Motor neuron (in vitro differentiated cells): ENCODE data around the gene HSPB9. TPM values are rescaled to one million over a fixed set of nuclear protein-coding genes. Genes with fewer than 3 reads are reported as not detected.

Experiments used
- ATAC-seq, 8 experiments: fragments of 200-7000 bp; cut with Tn5 transposase; replicated peaks in 6 of 8; 2 replicates each; pipeline ENCODE4 v1.8.0; 2021; ENCODE audit warnings: mild to moderate bottlenecking in 8 of 8, moderate library complexity in 8 of 8
- H3K27ac ChIP-seq, 2 donors: fragments of 250-450 bp; sonication (Bioruptor Pico); 2 replicates each; pipeline ENCODE4 v1.9.0; 2021; ENCODE audit warnings: antibody characterized with exemption in 2 of 2, mild to moderate bottlenecking in 2 of 2, moderate library complexity in 1 of 2
- H3K4me1 ChIP-seq, 2 donors: fragments of 250-450 bp; sonication (Bioruptor Pico); replicated peaks in 1 of 2; 2 replicates each; pipeline ENCODE4 v1.6.1; 2021; ENCODE audit warnings: antibody characterized with exemption in 2 of 2, mild to moderate bottlenecking in 2 of 2, moderate library complexity in 1 of 2
- H3K4me3 ChIP-seq, 5 donors: fragments of 250-450 bp; sonication (Bioruptor Pico); 2 replicates each; pipeline ENCODE4 v1.9.0; 2021; ENCODE audit warnings: antibody characterized with exemption in 5 of 5, mild to moderate bottlenecking in 5 of 5, moderate library complexity in 4 of 5
- WGBS, 10 experiments: fragments of 450-650 bp; shearing (Covaris generic); methylation state at CpG; one replicate each; pipeline ENCODE4 v1.0.0; 2022; 5-methylcytosine and 5-hydroxymethylcytosine counted together
- in situ Hi-C, 9 experiments: fragments of 400-800 bp; cut with MboI; loops; one replicate each; pipeline ENCODE4 v1.15.0; 2021; ENCODE audit warnings: low sequenced_read_pairs in 9 of 9, low pct_unique_long_range_greater_than_20kb in 2 of 9; ENCODE audit not compliant: unreplicated experiment in 9 of 9
- total RNA-seq, 8 experiments: library from RNA; unstranded; fragments of 300-600 nt; gene quantifications; 2 replicates each; pipeline versions ENCODE4 v1.2.3 to v1.2.4, GENCODE V29; 2022

The HSPB9 gene
- total RNA-seq, 8 experiments from 2014 or later = 0.18 to 1.00 (median 0.51) TPM

DNA sequence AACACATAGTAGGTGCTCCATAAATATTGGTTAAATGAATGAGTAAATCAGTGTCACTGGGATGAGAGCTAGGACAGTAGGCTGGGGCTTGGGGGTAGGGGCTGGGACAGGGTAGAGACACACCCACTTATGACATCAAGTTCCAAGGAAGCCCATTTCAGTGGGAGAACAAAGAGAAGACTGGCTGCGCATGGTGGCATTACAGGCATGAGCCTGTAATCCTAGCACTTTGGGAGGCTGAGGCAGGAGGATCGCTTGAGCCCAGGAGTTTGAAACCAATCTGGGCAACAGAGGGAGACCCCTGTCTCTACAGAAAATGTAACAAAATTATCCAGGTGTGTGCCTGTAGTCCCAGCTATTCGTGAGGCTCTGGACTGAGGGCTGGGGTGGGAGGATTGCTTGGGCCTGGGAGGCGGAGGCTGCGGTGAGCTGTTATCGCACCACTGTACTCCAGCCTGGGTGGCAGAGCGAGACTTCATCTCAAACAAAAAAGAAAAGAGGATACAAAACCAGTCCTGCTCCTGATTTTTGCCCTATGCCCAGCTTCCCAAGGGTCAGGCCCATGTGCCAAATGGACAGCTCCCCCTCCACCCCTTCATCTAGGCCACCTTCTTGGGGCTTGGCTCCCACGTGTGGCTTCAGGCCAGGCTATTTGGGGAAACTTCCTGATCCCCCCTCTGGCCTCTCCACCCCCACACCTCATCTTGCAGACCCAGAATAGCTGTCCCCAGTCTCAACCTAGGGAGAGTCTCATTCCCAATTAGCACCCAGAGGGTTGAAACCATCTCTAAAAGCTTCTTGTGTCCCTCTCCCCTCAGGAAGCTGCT is 31.4 kb upstream of the HSPB9 start:
- no peak overlapping the region for H3K27ac ChIP-seq
- H3K4me1 ChIP-seq = peaks cover 7% of the 10 kb centered on the region in 2 donors
- 67 to 100% (median 70%) methylated on average over 1 to 7 of the region's 8 CpGs; no CpG with 5 or more reads in 5 of the 10 experiments for WGBS, 10 experiments
- no peak overlapping the region for H3K4me3 ChIP-seq
- in situ Hi-C loops = no loop called here
- ATAC-seq = no peak

DNA sequence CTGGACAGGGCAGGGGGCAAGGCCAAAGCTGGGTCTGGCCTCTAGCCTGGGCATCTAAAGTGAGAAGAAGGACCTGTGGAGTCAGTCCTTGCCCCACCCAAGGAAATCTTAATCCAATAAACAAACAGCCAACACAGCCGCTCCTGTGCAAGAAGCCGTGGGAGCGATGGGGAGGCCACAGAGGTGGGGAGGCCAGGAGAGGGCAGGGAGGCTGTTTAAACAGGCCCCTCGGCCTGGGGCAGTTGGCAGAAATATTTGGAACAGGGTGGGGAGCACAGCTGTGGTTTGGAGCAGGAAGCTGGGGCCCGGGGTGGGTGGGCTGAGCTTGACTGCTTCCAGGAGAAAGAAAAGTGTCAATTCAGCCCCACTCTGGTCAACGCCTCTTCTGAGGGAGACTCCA is 29.7 kb upstream of the HSPB9 start:
- in situ Hi-C loops = no loop called here
- Histone ChIP-seq H3K4me1 (peaks cover 1 to 2% of the 10 kb centered on the region in 2 donors), H3K27ac (no peak overlapping the region), H3K4me3 (no peak overlapping the region)
- WGBS, 10 experiments = 63 to 80% (median 74%) methylated on average over 1 to 4 of the region's 6 CpGs; no CpG with 5 or more reads in 7 of the 10 experiments
- no peak for ATAC-seq

- Histone ChIP-seq H3K27ac (no peak overlapping the region), H3K4me1 (peaks cover 9% of the 10 kb centered on the region in 2 donors), H3K4me3 (no peak overlapping the region)
- ATAC-seq = no peak
- 55 to 100% (median 67%) methylated on average over 1 to 8 of the region's 12 CpGs; no CpG with 5 or more reads in 2 of the 10 experiments for WGBS, 10 experiments
- in situ Hi-C loops = no loop called here
Measured at GRCh38 chr17:42094375-42095069, 28.1 kb upstream of the HSPB9 start.

GRCh38 chr17:42096360-42097111 is 26.1 kb upstream of the HSPB9 start:
- no peak overlapping the region for H3K27ac ChIP-seq
- peaks cover 9% of the 10 kb centered on the region in 2 donors for H3K4me1 ChIP-seq
- ATAC-seq = no peak
- in situ Hi-C loops = no loop called here
- WGBS, 10 experiments = 69 to 74% (median 74%) methylated on average over 3 to 6 of the region's 8 CpGs; no CpG with 5 or more reads in 7 of the 10 experiments
- H3K4me3 ChIP-seq = no peak overlapping the region

DNA sequence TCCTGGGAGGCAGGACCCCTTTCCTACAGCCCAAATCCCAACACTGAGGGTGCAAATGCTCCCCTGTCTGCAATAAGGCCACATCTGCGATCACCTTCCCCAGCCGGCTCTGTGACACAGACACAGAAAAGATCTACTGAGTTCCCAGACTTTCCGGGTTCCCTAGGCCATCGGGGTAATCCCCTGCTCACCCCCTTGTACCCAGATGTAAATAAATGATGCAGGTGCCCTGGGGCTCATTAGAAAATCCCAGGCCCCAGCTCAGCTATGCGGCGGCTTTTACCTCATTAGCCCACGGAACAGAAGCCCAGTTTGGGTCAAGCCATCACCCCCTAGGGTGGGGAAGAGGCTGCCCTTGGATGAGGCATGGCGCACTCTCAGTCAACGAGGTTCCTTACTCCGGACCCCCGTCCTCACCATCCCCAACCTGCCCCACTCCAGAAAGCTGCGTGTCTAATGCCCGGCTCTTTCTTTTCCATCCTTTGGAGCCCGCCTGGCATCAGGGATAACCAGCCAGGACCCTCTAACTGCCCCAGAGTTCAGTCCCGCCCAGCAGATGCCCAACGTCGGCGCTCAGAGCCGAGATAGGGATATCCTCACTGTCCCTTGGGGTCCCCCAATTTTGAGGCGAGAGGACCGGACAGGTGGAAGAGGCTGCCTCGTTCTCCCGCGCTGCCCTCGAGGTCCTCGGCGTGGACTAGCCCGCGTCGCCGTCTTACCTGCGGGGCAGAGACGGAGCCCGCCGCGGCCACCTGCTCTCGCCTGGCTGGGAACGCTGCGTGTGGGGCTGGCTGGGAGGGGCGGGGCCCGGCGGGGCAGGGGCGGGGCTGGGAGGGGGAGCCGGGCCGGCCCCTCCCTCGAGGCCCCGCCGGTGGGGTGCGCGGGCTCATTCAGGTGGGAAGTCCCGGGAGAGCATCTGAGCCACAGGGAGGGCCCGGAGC is 24.6 kb upstream of the HSPB9 start, which contains the start of gene ZNF385C:
Gene ZNF385C (minus strand): TSS at position 783 of the 941 bp plus-strand sequence. CDS start 35,417 bp downstream, outside the sequence.
- in situ Hi-C loops = no loop called here
- Histone ChIP-seq H3K27ac (no peak within 1 kb of the TSS), H3K4me3 (no peak within 1 kb of the TSS), H3K4me1 (peaks cover 9% of the 10 kb centered on the region in 2 donors)
- WGBS, 10 experiments = 9 to 38% (median 25%) methylated on average over 1 to 13 of the region's 52 CpGs; no CpG with 5 or more reads in 4 of the 10 experiments
- peak in 6 of 8 experiments; percentile 9 to 55 (median 39) for ATAC-seq

GRCh38 chr17:42098730-42099399 is 23.7 kb upstream of the HSPB9 start:
- ATAC-seq = peak in 6 of 8 experiments; percentile 14 to 64 (median 50)
- in situ Hi-C loops = no loop called here
- Histone ChIP-seq H3K4me1 (peaks cover 9% of the 10 kb centered on the region in 2 donors), H3K27ac (no peak overlapping the region), H3K4me3 (no peak overlapping the region)
- 67 to 90% (median 80%) methylated on average over 2 of the region's 14 CpGs; no CpG with 5 or more reads in 6 of the 10 experiments for WGBS, 10 experiments

DNA sequence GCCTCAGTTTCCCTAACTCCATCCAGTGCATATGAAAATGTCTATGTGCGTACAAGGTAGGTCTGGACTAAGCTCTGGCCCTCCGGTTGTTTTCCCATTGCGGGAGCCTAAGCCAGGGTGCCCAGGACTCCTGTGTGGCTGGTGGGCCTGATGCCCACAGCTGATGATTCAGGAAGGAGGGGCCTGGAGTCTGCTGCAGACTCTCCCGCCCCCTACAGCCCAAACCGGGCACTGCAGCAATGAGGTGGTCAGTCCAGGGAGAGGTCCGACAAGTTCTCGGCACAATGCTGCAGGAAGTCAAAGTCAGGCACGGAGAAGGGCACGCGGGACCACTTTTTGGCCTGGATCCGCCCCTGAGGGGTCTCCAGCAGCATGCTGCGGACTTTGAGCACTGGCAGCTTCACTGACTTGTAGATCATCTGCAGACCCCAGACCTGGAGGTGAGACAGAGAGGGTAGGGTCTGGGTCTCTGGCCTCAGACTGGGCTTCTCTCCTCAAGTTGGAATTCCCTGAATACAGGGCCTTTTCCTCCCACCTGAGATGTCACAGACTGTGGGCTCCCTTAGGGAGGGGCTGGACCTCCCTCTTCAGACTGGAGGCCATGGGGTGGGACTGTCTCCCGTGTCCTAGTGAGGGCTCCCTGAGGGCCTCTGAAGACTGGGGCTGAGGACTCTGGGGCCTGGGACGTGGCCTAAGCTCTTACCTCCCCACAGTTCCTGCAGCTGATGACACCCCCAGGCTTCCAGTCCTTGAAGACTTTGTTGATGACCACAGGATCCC is 20.9 kb upstream of the HSPB9 start:
- Histone ChIP-seq H3K4me1 (peaks cover 9% of the 10 kb centered on the region in 2 donors), H3K4me3 (no peak overlapping the region), H3K27ac (no peak overlapping the region)
- in situ Hi-C loops = loop anchor here in 4 of 9 experiments (10.0 to 25.0 kb wide), 3 partner anchors 77 to 364 kb away; partner anchors contain the start of genes HAP1 (in 2 of the 4), CNP (in 1 of the 4) and NKIRAS2 (in 1 of the 4)
- ATAC-seq = peak; percentile 39 to 97 (median 81)
- 32 to 61% (median 38%) methylated on average over 1 to 10 of the region's 14 CpGs; no CpG with 5 or more reads in 6 of the 10 experiments for WGBS, 10 experiments

- WGBS, 10 experiments = 20 to 100% (median 83%) methylated on average over 1 to 4 of the region's 11 CpGs; no CpG with 5 or more reads in 4 of the 10 experiments
- in situ Hi-C loops = loop anchor here in 4 of 9 experiments (10.0 to 25.0 kb wide), 3 partner anchors 79 to 366 kb away; partner anchors contain the start of genes HAP1 (in 2 of the 4), CNP (in 1 of the 4) and NKIRAS2 (in 1 of the 4)
- Histone ChIP-seq H3K27ac (no peak overlapping the region), H3K4me1 (peaks cover 3% of the 10 kb centered on the region in 2 donors), H3K4me3 (no peak overlapping the region)
- ATAC-seq = no peak
Measured at GRCh38 chr17:42103221-42103954, 19.2 kb upstream of the HSPB9 start.

- no peak for ATAC-seq
- in situ Hi-C loops = loop anchor here in 4 of 9 experiments (10.0 to 25.0 kb wide), 3 partner anchors 79 to 367 kb away; partner anchors contain the start of genes HAP1 (in 2 of the 4), CNP (in 1 of the 4) and NKIRAS2 (in 1 of the 4)
- Histone ChIP-seq H3K4me3 (no peak overlapping the region), H3K27ac (no peak overlapping the region), H3K4me1 (no peaks in the 10 kb centered on the region)
- WGBS, 10 experiments = 20 to 86% (median 62%) methylated on average over 1 to 3 of the region's 3 CpGs; no CpG with 5 or more reads in 6 of the 10 experiments
Measured at GRCh38 chr17:42104264-42104663, 18.3 kb upstream of the HSPB9 start.

DNA sequence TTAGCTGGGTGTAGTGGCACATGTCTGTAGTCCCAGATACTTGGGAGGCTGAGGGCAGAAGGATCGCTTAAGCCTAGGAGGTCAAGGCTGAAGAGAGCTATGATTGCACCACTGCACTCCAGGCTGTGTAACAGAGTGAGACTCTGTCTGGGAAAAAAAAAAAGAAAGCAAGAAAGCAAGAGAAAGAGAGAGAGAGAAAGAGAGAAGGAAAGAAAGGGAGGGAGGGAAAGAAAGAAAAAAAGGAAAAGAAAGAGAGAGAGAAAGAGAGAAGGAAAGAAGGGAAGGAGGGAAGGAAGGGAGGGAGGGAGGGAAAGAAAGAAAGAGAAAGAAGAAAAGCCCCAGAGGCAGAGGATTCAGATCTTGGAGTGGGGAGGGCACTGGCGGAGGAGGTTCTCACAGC is 16.6 kb upstream of the HSPB9 start:
- no peak overlapping the region for H3K4me3 ChIP-seq
- no peak for ATAC-seq
- no peak overlapping the region for H3K27ac ChIP-seq
- H3K4me1 ChIP-seq = no peaks in the 10 kb centered on the region
- 90 to 100% (median 100%) methylated on average over 1 to 2 of the region's 2 CpGs; no CpG with 5 or more reads in 5 of the 10 experiments for WGBS, 10 experiments
- in situ Hi-C loops = loop anchor here in 4 of 9 experiments (10.0 to 25.0 kb wide), 3 partner anchors 81 to 369 kb away; partner anchors contain the start of genes HAP1 (in 2 of the 4), CNP (in 1 of the 4) and NKIRAS2 (in 1 of the 4)
